ENCODE data around the gene TSC22D2.

DNA sequence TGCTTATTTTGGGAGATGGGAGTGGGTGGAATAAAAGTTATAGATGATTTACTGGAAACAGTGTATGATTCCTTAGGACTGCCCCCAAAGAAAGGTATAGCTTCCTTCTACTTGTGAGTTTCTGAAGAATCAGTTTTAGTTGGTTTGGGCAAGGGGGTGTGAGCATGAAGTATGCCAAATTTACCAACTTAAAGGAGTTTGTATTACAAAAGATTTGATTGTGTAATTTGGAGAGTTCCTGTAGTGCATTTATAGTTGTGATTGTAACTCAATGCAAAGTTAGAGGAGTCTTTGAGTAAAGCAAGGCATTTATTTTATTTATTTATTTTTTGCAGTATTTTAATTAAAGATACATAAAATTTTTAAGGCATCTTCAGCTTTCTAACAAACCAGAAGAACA, 42.8 kb downstream of the TSC22D2 start:
- TF ChIP-seq, protein P1, sequence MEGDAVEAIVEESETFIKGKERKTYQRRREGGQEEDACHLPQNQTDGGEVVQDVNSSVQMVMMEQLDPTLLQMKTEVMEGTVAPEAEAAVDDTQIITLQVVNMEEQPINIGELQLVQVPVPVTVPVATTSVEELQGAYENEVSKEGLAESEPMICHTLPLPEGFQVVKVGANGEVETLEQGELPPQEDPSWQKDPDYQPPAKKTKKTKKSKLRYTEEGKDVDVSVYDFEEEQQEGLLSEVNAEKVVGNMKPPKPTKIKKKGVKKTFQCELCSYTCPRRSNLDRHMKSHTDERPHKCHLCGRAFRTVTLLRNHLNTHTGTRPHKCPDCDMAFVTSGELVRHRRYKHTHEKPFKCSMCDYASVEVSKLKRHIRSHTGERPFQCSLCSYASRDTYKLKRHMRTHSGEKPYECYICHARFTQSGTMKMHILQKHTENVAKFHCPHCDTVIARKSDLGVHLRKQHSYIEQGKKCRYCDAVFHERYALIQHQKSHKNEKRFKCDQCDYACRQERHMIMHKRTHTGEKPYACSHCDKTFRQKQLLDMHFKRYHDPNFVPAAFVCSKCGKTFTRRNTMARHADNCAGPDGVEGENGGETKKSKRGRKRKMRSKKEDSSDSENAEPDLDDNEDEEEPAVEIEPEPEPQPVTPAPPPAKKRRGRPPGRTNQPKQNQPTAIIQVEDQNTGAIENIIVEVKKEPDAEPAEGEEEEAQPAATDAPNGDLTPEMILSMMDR (IDR thresholded peaks at IDR 0.05): no peak
- TF ChIP-seq POLR2AphosphoS5 (IDR thresholded peaks at IDR 0.05) (no peak), POLR2A (IDR thresholded peaks at IDR 0.05) (no peak)

All from breast epithelium (tissue), 3 donors.